Skeletal muscle tissue (tissue), 4 donors: ENCODE results near the gene THRB. TPM values are rescaled to one million over a fixed set of nuclear protein-coding genes. Genes with fewer than 3 reads are reported as not detected.

Experiments
- H3K27ac ChIP-seq: one replicate; pipeline ENCODE4 v1.7.0; 2013; ENCODE audit warnings: mild to moderate bottlenecking, low read depth, low read length, inconsistent platforms
- H3K27me3 ChIP-seq, 3 donors: one replicate each; pipeline ENCODE4 v1.7.0; 2013; ENCODE audit warnings: low read length in 3 of 3; ENCODE audit not compliant: control insufficient read depth in 3 of 3, insufficient read depth in 3 of 3
- H3K36me3 ChIP-seq, 3 donors: one replicate each; pipeline ENCODE4 v1.7.0; 2013; ENCODE audit warnings: low read length in 3 of 3; ENCODE audit not compliant: control insufficient read depth in 3 of 3, insufficient read depth in 3 of 3
- H3K4me1 ChIP-seq, 3 donors: one replicate each; pipeline ENCODE4 v1.7.0; 2013; ENCODE audit warnings: low read length in 3 of 3, mild to moderate bottlenecking in 3 of 3; ENCODE audit not compliant: control insufficient read depth in 3 of 3, insufficient read depth in 3 of 3
- H3K4me3 ChIP-seq, 3 donors: one replicate each; pipeline ENCODE4 v1.7.0; 2013; ENCODE audit warnings: low read length in 3 of 3
- H3K9ac ChIP-seq, 3 donors: one replicate each; pipeline ENCODE4 v1.7.0; 2013; ENCODE audit warnings: low read length in 3 of 3, mild to moderate bottlenecking in 3 of 3, moderate library complexity in 2 of 3, low read depth in 1 of 3
- H3K9me3 ChIP-seq, 3 donors: one replicate each; pipeline ENCODE4 v1.7.0; 2013; ENCODE audit warnings: low read length in 3 of 3; ENCODE audit not compliant: control insufficient read depth in 3 of 3
- total RNA-seq: library from RNA; depleted of rRNA; stranded (reverse); fragments of >200 nt; gene quantifications from one replicate; pipeline ENCODE4 v1.2.3, GENCODE V29; 2014
- donor health status: Osteomylitis.

THRB gene
- total RNA-seq, 1 donor from 2014 or later, result 3.1 TPM

- H3K9me3 ChIP-seq, result no peaks in the 10 kb centered on the region
- H3K27me3 ChIP-seq, result no peaks in the 10 kb centered on the region
- no peak overlapping the region for H3K9ac ChIP-seq
- peaks cover 0 to 2% (median 2%) of the 10 kb centered on the region in 3 donors for H3K36me3 ChIP-seq
- peaks cover 4 to 8% (median 8%) of the 10 kb centered on the region in 3 donors for H3K4me1 ChIP-seq
- no peak overlapping the region for H3K27ac ChIP-seq
- no peak overlapping the region for H3K4me3 ChIP-seq
Observed at GRCh38 chr3:24311881-24312280, 182.8 kb downstream of the THRB start.

- peaks cover 0 to 2% (median 2%) of the 10 kb centered on the region in 3 donors for H3K36me3 ChIP-seq
- no peaks in the 10 kb centered on the region for H3K9me3 ChIP-seq
- H3K27me3 ChIP-seq, result no peaks in the 10 kb centered on the region
- H3K27ac ChIP-seq, result no peak overlapping the region
- H3K4me3 ChIP-seq, result no peak overlapping the region
- no peak overlapping the region for H3K9ac ChIP-seq
- peaks cover 9 to 14% (median 13%) of the 10 kb centered on the region in 3 donors for H3K4me1 ChIP-seq
Observed at GRCh38 chr3:24310887-24311286, 183.8 kb downstream of the THRB start.

- H3K27ac ChIP-seq, result no peak overlapping the region
- no peak overlapping the region for H3K4me3 ChIP-seq
- no peaks in the 10 kb centered on the region for H3K9me3 ChIP-seq
- peaks cover 0 to 2% (median 0%) of the 10 kb centered on the region in 3 donors for H3K36me3 ChIP-seq
- H3K9ac ChIP-seq, result no peak overlapping the region
- peaks cover 7 to 19% (median 15%) of the 10 kb centered on the region in 3 donors for H3K4me1 ChIP-seq
- H3K27me3 ChIP-seq, result no peaks in the 10 kb centered on the region
Observed at GRCh38 chr3:24306518-24306917, 188.1 kb downstream of the THRB start.

GRCh38 chr3:24305795-24306467 lies 188.7 kb downstream of the THRB start:
- peaks cover 7 to 19% (median 15%) of the 10 kb centered on the region in 3 donors for H3K4me1 ChIP-seq
- no peak overlapping the region for H3K9ac ChIP-seq
- no peaks in the 10 kb centered on the region for H3K9me3 ChIP-seq
- H3K27ac ChIP-seq, result no peak overlapping the region
- H3K27me3 ChIP-seq, result no peaks in the 10 kb centered on the region
- H3K36me3 ChIP-seq, result peaks cover 0 to 2% (median 0%) of the 10 kb centered on the region in 3 donors
- peak overlapping the region in 1 of 3 donors; percentile 23 for H3K4me3 ChIP-seq

- no peaks in the 10 kb centered on the region for H3K27me3 ChIP-seq
- H3K4me1 ChIP-seq, result peaks cover 11 to 27% (median 15%) of the 10 kb centered on the region in 3 donors
- H3K36me3 ChIP-seq, result no peaks in the 10 kb centered on the region
- no peak overlapping the region for H3K27ac ChIP-seq
- H3K9me3 ChIP-seq, result no peaks in the 10 kb centered on the region
- no peak overlapping the region for H3K4me3 ChIP-seq
- no peak overlapping the region for H3K9ac ChIP-seq
Observed at GRCh38 chr3:24303057-24303754, 191.4 kb downstream of the THRB start.

- Histone ChIP-seq H3K4me1 (peaks cover 12 to 27% (median 15%) of the 10 kb centered on the region in 3 donors), H3K9ac (no peak overlapping the region), H3K4me3 (no peak overlapping the region), H3K27me3 (no peaks in the 10 kb centered on the region), H3K27ac (no peak overlapping the region), H3K9me3 (no peaks in the 10 kb centered on the region), H3K36me3 (no peaks in the 10 kb centered on the region)
Observed at GRCh38 chr3:24302396-24302795, 192.3 kb downstream of the THRB start.

GRCh38 chr3:24300949-24301348 lies 193.7 kb downstream of the THRB start:
- no peak overlapping the region for H3K4me3 ChIP-seq
- no peaks in the 10 kb centered on the region for H3K36me3 ChIP-seq
- H3K9me3 ChIP-seq, result no peaks in the 10 kb centered on the region
- H3K4me1 ChIP-seq, result peaks cover 7 to 30% (median 15%) of the 10 kb centered on the region in 3 donors
- H3K27ac ChIP-seq, result no peak overlapping the region
- no peaks in the 10 kb centered on the region for H3K27me3 ChIP-seq
- H3K9ac ChIP-seq, result no peak overlapping the region

GRCh38 chr3:24299806-24300626 lies 194.6 kb downstream of the THRB start:
- Histone ChIP-seq H3K27ac (no peak overlapping the region), H3K27me3 (no peaks in the 10 kb centered on the region), H3K36me3 (no peaks in the 10 kb centered on the region), H3K4me3 (no peak overlapping the region), H3K9ac (no peak overlapping the region), H3K9me3 (no peaks in the 10 kb centered on the region), H3K4me1 (peaks cover 5 to 26% (median 14%) of the 10 kb centered on the region in 3 donors)

GRCh38 chr3:24299246-24299805 lies 195.3 kb downstream of the THRB start:
- no peaks in the 10 kb centered on the region for H3K27me3 ChIP-seq
- no peak overlapping the region for H3K4me3 ChIP-seq
- no peak overlapping the region for H3K9ac ChIP-seq
- no peak overlapping the region for H3K27ac ChIP-seq
- peaks cover 5 to 26% (median 14%) of the 10 kb centered on the region in 3 donors for H3K4me1 ChIP-seq
- H3K9me3 ChIP-seq, result peaks cover 0 to under 1% (median 0%) of the 10 kb centered on the region in 3 donors
- H3K36me3 ChIP-seq, result peaks cover under 1 to 4% (median 3%) of the 10 kb centered on the region in 3 donors
